ENCODE results near the gene RPS3.
A peak's percentile ranks its signal among the peaks of the same experiment; 100 is the strongest.
"Not testable (repeated sequence)": the region's sequence is repeated elsewhere in the genome, so short reads cannot be mapped to it uniquely, and the experiment has no call there.

RPS3 gene

GRCh38 chr11:75376175-75376574 lies 23.1 kb upstream of the RPS3 start:
- intact Hi-C loops (cut with DNase I; ENCODE audit: low total_unique reads): no loop called here
- no peak overlapping the region for H3K4me3 ChIP-seq
- DNase-seq: no peak
- peaks cover 0 to 4% of the 10 kb centered on the region in 2 donors for H3K27me3 ChIP-seq
- TF ChIP-seq CTCF (IDR thresholded peaks at IDR 0.05): no peak
- no peaks in the 10 kb centered on the region for H3K36me3 ChIP-seq
- no peaks in the 10 kb centered on the region for H3K9me3 ChIP-seq
- no peaks in the 10 kb centered on the region for H3K4me1 ChIP-seq
- H3K27ac ChIP-seq: no peak overlapping the region

DNA sequence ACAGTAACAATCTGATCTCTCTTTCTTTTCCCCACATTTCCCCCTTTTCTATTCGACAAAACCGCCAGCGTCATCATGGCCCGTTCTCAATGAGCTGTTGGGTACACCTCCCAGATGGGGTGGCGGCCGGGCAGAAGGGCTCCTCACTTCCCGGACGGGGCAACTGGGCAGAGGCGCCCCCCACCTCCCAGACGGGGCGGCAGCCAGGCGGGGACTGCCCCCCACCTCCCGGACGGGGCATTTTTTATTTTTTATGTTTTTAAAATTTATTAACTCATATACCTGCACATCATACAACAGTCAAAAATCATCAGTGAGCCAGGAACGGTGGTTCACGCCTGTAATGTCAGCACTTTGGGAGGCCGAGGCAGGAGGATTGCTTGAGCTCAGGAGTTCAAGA lies 20.5 kb upstream of the RPS3 start:
- DNase-seq; H3K27me3 ChIP-seq; H3K36me3 ChIP-seq; H3K27ac ChIP-seq; intact Hi-C loops (cut with DNase I; ENCODE audit: low total_unique reads); H3K4me3 ChIP-seq; H3K9me3 ChIP-seq; H3K4me1 ChIP-seq: not testable (repeated sequence)

- no peaks in the 10 kb centered on the region for H3K4me1 ChIP-seq
- H3K27me3 ChIP-seq: peaks cover 0 to 5% of the 10 kb centered on the region in 2 donors
- H3K27ac ChIP-seq: no peak overlapping the region
- H3K9me3 ChIP-seq: no peaks in the 10 kb centered on the region
- intact Hi-C loops (cut with DNase I; ENCODE audit: low total_unique reads): loop anchor here (10.0 kb wide), 1 partner anchor 55 kb away; no protein-coding TSS in a partner anchor
- DNase-seq: no peak
- H3K36me3 ChIP-seq: no peaks in the 10 kb centered on the region
- no peak overlapping the region for H3K4me3 ChIP-seq
- no peak for TF ChIP-seq CTCF (IDR thresholded peaks at IDR 0.05)
Measured at GRCh38 chr11:75380245-75380644, 19.1 kb upstream of the RPS3 start.

DNA sequence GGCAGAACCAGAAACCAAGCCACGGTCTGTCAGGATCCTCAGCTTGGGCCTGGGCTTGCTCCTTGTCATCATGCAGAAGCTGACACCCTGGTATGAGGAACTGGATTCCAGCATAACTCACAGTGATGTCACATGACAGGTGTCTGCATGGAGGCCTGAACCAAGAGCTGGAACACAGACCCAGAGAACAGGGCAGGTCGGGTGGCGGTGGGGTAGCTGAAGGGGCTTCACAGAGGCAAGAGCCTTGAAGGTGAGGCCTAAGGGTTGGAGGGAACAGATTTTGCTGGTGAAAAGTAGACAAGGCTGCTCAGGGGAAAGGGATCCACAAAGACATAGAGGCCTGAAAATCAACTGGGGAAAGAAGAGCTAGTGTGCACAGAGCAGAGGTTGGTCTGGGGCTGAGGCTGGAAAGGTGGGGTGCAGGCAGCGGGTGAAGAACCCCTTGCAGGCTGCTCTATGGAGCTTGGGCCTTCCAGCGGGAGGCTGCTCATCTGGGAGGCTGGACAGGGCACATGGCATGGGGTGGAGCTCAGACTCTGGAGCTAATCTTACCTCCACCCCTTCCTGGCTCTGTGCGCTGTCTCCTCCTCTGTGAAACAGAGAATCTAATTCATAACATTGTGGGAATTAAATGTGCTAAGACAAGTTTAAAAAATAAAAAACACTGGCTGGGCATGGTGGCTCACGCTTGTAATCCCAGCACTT lies 18.4 kb upstream of the RPS3 start:
- TF ChIP-seq CTCF (IDR thresholded peaks at IDR 0.05): no peak
- peak in 1 of 2 donors; percentile 35 for DNase-seq

GRCh38 chr11:75383246-75383645 lies 16.1 kb upstream of the RPS3 start:
- no peaks in the 10 kb centered on the region for H3K9me3 ChIP-seq
- intact Hi-C loops (cut with DNase I; ENCODE audit: low total_unique reads): loop anchor here (10.0 kb wide), 1 partner anchor 58 kb away; no protein-coding TSS in a partner anchor
- H3K36me3 ChIP-seq: no peaks in the 10 kb centered on the region
- no peak for TF ChIP-seq CTCF (IDR thresholded peaks at IDR 0.05)
- no peak overlapping the region for H3K4me3 ChIP-seq
- no peak for DNase-seq
- H3K27ac ChIP-seq: no peak overlapping the region
- H3K27me3 ChIP-seq: peaks cover 0 to 13% of the 10 kb centered on the region in 2 donors
- peaks cover 0 to 2% (median 0%) of the 10 kb centered on the region in 4 donors for H3K4me1 ChIP-seq

More for the DNA sequence above, 18.4 kb upstream of the RPS3 start:
- Histone ChIP-seq H3K27ac (no peak overlapping the region), H3K9me3 (no peaks in the 10 kb centered on the region), H3K4me1 (no peaks in the 10 kb centered on the region), H3K4me3 (no peak overlapping the region), H3K27me3 (peaks cover 0 to 8% of the 10 kb centered on the region in 2 donors), H3K36me3 (no peaks in the 10 kb centered on the region)
- intact Hi-C loops (cut with DNase I; ENCODE audit: low total_unique reads): loop anchor here (10.0 kb wide), 1 partner anchor 56 kb away; no protein-coding TSS in a partner anchor

- peaks cover 0 to 8% (median 0%) of the 10 kb centered on the region in 4 donors for H3K4me1 ChIP-seq
- H3K36me3 ChIP-seq: no peaks in the 10 kb centered on the region
- intact Hi-C loops (cut with DNase I; ENCODE audit: low total_unique reads): loop anchor here (1.0 to 10.0 kb wide), 2 partner anchors 60 to 104 kb away; no protein-coding TSS in a partner anchor
- no peaks in the 10 kb centered on the region for H3K9me3 ChIP-seq
- DNase-seq: peak; percentile 67 to 81
- H3K27me3 ChIP-seq: peaks cover 0 to 13% of the 10 kb centered on the region in 2 donors
- no peak overlapping the region for H3K4me3 ChIP-seq
- H3K27ac ChIP-seq: no peak overlapping the region
- TF ChIP-seq CTCF (IDR thresholded peaks at IDR 0.05): peak; percentile 95 to 98
Measured at GRCh38 chr11:75384438-75385080, 14.8 kb upstream of the RPS3 start.

Measured in tibial artery (tissue), 4 donors.